ENCODE results near the gene DLG2. TPM values are rescaled to one million over a fixed set of nuclear protein-coding genes. Genes with fewer than 3 reads are reported as not detected.

Gene DLG2
- total and polyA plus RNA-seq, 2 of the 4 experiments (the other 2 are of a cell fraction), result 0.31 to 0.36 TPM

GRCh38 chr11:85666687-85667086, 39.5 kb upstream of the DLG2 start:
- in situ Hi-C loops (cut with MboI; ENCODE audit: low sequenced_read_pairs) (no loop called here), dilution Hi-C loops (cut with HindIII; ENCODE audit: low sequenced_read_pairs, unreplicated experiment) (no loop called here)
- CTCF ChIA-PET, result no interaction called here

More at GRCh38 chr11:85666687-85667086, 39.5 kb upstream of the DLG2 start:
- no peak overlapping the region for H2BK20ac ChIP-seq (ENCODE audit: low read depth, low read length)
- H2AK5ac ChIP-seq (ENCODE audit: low read depth, low read length), result no peak overlapping the region
- H2BK15ac ChIP-seq (ENCODE audit: low read depth, low read length), result no peak overlapping the region
- no peak overlapping the region for H2BK5ac ChIP-seq (ENCODE audit: low read depth, low read length, poor library complexity, severe bottlenecking)
- no peak overlapping the region for H3K4me2 ChIP-seq (ENCODE audit: low read depth, low read length)
- no peak overlapping the region for H3K9ac ChIP-seq (ENCODE audit: low read depth, low read length)
- POLR2A ChIA-PET (ENCODE audit: unreplicated experiment), result no interaction called here
- no peak overlapping the region for H4K5ac ChIP-seq (ENCODE audit: low read depth, low read length)
- no peaks in the 10 kb centered on the region; the same call in 1 of the 2 replicates for H3K4me1 ChIP-seq (ENCODE audit: control insufficient read depth, insufficient read depth, low read length)
- no peak overlapping the region for H3K18ac ChIP-seq (ENCODE audit: low read depth, low read length)
- DNase-seq (no peak), ATAC-seq (ENCODE audit: low read depth) (no peak)
- H4K20me1 ChIP-seq (ENCODE audit: insufficient read depth, low read length), result peaks cover 26% of the 10 kb centered on the region
- no CpG with 5 or more reads among the region's 3 CpGs for WGBS, 2 experiments (ENCODE audit: extremely low coverage in 2 of 2, insufficient read length in 1 of 2)
- no peaks in the 10 kb centered on the region for H3K9me3 ChIP-seq (ENCODE audit: control insufficient read depth, insufficient read depth, low read length)
- H3K9me1 ChIP-seq (ENCODE audit: insufficient read depth, low read length), result no peaks in the 10 kb centered on the region
- H2AFZ ChIP-seq (replicated peaks; ENCODE audit: low read length, poor library complexity), result no peak overlapping the region
- intact Hi-C loops (cut with micrococcal nuclease), result no loop called here
- no peak for TF ChIP-seq BHLHE40 (IDR thresholded peaks at IDR 0.05; ENCODE audit: low read depth, low read length)
- TF ChIP-seq CEBPB (IDR thresholded peaks at IDR 0.05; ENCODE audit: low read depth, low read length), result no peak
- no peak for TF ChIP-seq MAZ (IDR thresholded peaks at IDR 0.05; ENCODE audit: borderline replicate concordance, low read depth, low read length)
- TF ChIP-seq USF2 (IDR thresholded peaks at IDR 0.05; ENCODE audit: low read depth, low read length), result no peak
- no peak for TF ChIP-seq RCOR1 (IDR thresholded peaks at IDR 0.05; ENCODE audit: insufficient replicate concordance, low read length)
- TF ChIP-seq NFE2L2 (IDR thresholded peaks at IDR 0.05; ENCODE audit: low read depth, low read length), result no peak
- TF ChIP-seq MXI1 (IDR thresholded peaks at IDR 0.05; ENCODE audit: borderline replicate concordance, low read depth, low read length), result no peak
- TF ChIP-seq RAD21 (IDR thresholded peaks at IDR 0.05; ENCODE audit: low read length), result no peak
- TF ChIP-seq MAFK (IDR thresholded peaks at IDR 0.05; ENCODE audit: low read depth, low read length), result no peak
- no peak for TF ChIP-seq RFX5 (IDR thresholded peaks at IDR 0.05; ENCODE audit: low read depth, low read length)
- no peak for TF ChIP-seq FOS (IDR thresholded peaks at IDR 0.05; ENCODE audit: low read depth, low read length)
- no peak for TF ChIP-seq SMC3 (IDR thresholded peaks at IDR 0.05; ENCODE audit: low read depth, low read length)
- peaks cover 4% of the 10 kb centered on the region; the same call in 1 of the 2 replicates for H3K36me3 ChIP-seq (ENCODE audit: control insufficient read depth, insufficient read depth, low read length)
- no TSS peak for BruUV-seq (replicated peaks)
- H3K14ac ChIP-seq (replicated peaks; ENCODE audit: low read depth, low read length), result no peak overlapping the region
- H4K8ac ChIP-seq (ENCODE audit: low read depth in 2 of 2, low read length in 2 of 2), result no peak overlapping the region
- H4K91ac ChIP-seq (ENCODE audit: insufficient read depth, low read depth, low read length), result no peak overlapping the region
- no peak overlapping the region for H3K4ac ChIP-seq (ENCODE audit: low read depth, low read length)
- no peak overlapping the region for H2AK9ac ChIP-seq (replicated peaks; ENCODE audit: low read depth, low read length, poor library complexity)
- H3K27ac ChIP-seq (ENCODE audit: insufficient read depth, low read length), result no peak overlapping the region
- no peak overlapping the region for H3K23ac ChIP-seq (ENCODE audit: low read depth, low read length)
- no peak overlapping the region for H3K4me3 ChIP-seq (ENCODE audit: insufficient read depth, low read depth, low read length)
- no peak overlapping the region for H3K56ac ChIP-seq (ENCODE audit: extremely low read depth, insufficient read depth, low read length)
- no peaks in the 10 kb centered on the region for H3K27me3 ChIP-seq (ENCODE audit: control insufficient read depth, insufficient read depth, low read length)
- no peak overlapping the region for H2BK120ac ChIP-seq (ENCODE audit: low read depth, low read length)
- peaks cover 0 to 11% of the 10 kb centered on the region in 2 experiments; a peak in 1 of 4 replicates for H3K79me1 ChIP-seq (ENCODE audit: low read depth in 1 of 2, low read length in 2 of 2)

All from IMR-90 (cell line).